IPS-NIHi7 (cell line): ENCODE results near the gene COL5A1.

Experiments used
- DNase-seq: peaks from one replicate; pipeline ENCODE4 v3.0.0; 2012; ENCODE audit warnings: mixed read lengths; ENCODE audit errors: extremely low spot score

COL5A1 gene

DNA sequence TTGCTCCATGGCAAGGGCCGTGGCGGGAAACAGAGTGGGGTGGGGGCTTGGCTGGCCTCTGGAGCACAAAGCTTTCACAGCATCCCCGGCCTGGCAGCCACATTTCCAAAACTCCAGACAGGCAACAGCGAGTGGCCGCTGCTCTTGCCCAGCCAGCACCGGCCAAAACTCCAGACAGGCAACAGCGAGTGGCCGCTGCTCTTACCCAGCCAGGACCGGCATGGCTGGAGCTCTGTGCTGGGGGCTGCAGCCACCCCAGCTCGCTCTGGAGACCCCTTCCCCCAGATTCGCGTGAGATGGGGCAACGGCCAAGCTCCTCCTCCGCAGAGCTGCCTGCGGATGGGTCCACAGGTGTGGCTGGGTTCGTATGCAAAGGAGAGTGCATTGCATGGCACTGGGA lies 98.5 kb downstream of the COL5A1 start:
- no peak for DNase-seq

DNA sequence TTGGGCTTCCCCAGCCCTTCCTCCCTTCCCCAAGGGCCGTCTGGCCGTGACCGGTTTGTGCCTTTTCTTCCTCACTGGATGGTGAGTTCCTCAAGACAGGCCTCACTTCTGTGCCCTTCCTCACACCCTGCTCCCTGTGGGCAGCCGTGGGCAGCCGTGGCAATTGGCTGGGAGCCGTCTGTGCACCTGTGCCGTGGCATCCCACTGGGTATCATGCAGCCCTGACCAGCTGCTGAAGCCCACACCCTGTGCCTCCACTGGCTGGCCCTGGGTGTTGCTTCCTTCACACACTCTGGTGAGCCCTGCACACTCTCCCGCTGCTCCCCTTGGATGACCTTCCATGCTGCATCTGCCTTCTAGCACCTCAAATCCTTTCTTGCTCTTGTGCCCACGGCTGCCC lies 100.2 kb downstream of the COL5A1 start:
- no peak for DNase-seq

DNA sequence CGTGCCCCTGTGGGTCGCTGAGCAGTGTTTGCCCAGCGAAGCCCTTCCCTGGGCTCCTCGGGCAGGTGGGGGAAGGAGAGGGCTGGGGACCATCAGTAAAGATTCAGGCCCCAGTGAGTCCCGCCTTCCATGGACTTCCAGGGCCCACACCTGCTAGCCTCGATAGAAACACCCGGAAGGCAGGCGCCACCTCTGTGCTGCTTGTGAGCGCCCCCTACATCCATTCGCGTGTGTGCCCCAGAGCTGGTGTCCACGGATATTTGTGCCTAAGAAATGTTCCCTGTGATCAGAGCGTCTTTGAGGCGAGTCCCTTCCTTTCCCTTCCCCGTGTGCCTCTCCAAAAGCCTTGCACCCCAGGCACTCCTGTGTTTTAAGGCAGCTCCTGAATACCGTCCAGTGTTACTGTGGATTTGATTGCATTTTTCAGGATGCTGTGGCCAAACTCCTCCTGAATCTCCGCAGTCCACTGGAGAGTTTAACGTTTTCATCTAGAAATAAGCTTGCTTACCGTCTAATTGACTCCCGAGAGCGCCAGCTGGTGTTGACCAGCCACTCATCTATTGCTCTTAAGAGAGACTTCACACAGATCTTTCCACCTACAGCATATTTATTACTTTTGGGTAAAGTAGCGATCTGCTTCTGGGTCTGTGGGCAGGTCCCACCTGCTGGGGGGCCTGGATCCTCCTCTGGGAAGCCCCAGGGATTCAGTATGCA lies 101.4 kb downstream of the COL5A1 start:
- peak; percentile 55 for DNase-seq

DNA sequence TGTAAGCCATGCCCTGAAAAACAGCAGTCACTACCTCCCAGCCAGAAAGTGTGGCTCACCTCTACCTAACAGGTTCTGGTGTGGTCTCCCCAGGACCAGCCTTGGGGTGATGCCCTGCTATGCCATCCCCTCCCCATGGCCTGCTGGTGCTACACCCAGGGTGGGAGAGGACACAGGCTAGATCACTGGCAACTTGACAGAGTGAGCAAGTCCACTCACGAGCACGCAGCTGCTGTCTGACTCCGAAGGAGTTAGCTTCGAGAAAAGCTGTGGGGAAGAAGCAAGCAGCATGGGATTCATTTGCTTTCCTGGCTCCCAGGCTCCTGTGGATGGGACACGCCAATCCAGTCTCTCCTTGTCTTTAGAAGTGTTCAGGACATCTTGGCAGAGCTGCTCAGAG lies 102.2 kb downstream of the COL5A1 start:
- no peak for DNase-seq

DNA sequence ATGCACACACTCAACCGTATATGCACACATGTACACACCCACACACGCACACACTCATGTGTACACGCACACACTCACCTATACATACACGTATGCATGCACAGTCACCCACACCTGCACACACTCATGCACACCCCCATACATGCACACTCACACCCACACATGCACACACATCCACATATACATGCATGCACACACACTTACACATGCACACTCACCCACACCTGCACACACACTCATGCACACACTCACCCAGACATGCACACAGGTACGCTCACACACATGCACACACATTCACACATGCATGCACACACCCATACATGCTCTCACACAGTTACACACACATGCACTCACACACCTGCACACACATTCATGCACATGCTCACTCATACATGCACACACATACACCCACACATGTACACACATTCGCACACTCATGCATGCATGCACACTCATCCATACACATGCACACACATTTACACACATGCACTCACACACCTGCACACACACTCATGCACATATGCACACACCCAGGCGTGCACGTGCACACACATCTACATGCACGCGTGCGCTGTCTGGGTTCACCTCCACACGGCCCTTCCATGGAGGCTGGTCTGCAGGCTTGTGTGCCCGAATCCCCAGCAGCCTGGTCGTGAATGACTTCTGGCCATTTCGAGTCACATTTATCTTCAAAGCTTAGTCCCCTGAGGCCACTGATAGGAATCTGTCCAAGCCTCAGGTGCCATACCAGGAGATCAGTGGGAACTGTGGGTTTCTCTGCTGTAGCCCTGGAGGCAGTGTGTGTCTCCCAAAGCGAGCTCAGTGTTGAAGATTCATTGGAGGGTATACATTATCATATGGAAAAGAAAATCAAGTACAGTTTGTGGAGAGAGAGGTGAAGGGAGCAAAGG lies 103.0 kb downstream of the COL5A1 start:
- DNase-seq = no peak

DNA sequence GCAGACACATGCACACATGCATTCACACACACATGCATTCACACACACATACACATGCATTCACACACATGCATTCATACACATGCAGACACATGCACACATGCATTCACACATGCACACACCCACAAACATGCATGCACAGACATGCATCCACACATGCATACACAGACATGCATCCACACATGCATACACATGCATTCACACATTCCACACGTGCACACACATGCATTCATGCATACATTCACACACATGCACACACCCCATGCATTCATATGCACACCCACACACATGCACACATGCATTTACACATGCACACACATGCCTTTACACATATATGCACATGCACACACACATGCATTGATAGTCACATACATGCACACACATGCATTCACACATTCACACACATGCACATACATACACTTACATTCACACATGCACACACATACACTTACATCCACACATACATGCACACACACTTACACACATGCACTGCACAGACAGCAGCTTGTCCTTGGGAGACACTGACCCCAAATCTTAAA lies 106.4 kb downstream of the COL5A1 start:
- no peak for DNase-seq

DNA sequence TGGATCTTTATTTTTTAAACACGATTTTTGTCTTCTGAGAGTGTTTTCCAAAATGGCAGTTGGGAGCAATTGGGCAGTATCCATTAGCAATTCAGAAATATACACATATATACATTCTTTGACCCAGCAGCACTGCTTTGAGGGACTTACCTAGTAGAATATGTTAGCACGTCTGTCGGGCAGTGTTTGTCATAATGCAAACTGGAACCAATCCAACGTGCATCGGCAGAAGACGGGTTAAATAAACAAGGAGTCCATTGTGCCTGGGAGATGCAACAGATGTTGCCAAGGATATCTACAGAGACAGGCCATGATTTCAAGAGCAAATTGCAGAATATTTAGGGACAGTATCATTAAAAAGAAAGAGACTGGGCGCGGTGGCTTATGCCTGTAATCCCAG lies 107.0 kb downstream of the COL5A1 start:
- no peak for DNase-seq

DNA sequence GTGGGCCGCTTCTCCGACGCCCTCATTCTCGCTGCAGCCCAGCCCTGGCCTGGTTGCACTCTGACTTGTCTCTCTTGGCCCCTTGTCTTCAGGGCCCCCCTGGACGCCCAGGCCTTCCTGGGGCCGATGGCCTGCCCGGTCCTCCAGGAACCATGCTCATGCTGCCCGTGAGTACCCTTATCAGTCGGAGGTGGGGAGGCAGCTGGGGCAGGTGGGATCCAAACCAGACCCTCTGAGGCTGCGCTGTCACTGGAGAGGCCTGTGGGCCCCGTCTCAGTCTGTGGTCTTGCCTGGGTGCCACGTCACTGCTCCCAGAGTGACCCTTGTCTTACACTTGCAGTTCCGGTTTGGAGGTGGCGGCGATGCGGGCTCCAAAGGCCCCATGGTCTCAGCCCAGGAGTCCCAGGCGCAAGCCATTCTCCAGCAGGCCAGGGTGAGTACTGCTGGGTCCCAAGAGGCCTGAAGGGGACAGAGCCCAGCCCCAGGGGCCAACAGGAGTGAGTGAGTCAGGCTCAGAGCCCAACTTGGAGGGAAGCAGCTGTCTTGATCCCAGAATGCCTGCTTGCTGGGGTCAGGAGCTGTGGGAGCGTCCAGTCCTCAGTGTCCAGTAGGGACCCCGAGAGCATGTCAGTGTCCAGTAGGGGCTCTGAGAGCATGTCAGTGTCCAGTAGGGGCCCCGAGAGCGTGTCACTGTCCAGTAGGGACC lies 109.0 kb downstream of the COL5A1 start:
- no peak for DNase-seq

DNA sequence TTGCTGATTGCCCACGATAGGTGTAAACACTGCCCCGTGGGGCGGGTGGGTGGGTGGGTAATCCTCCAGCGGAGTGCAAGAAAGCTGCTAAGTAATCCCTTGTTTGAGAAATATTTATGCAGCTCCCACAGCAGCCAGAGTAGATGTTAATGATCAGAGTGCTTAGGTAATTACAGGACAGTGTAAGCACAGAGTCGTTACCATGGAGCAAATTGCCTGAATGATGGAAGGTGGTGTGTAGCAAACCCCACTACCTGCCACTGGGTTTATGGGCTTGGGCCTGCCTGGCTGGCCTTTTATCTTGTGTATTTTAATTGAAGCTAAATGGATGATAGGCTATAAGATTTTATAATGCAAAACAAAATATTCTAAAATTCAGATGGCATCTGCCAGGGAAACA lies 110.0 kb downstream of the COL5A1 start:
- DNase-seq = no peak

DNA sequence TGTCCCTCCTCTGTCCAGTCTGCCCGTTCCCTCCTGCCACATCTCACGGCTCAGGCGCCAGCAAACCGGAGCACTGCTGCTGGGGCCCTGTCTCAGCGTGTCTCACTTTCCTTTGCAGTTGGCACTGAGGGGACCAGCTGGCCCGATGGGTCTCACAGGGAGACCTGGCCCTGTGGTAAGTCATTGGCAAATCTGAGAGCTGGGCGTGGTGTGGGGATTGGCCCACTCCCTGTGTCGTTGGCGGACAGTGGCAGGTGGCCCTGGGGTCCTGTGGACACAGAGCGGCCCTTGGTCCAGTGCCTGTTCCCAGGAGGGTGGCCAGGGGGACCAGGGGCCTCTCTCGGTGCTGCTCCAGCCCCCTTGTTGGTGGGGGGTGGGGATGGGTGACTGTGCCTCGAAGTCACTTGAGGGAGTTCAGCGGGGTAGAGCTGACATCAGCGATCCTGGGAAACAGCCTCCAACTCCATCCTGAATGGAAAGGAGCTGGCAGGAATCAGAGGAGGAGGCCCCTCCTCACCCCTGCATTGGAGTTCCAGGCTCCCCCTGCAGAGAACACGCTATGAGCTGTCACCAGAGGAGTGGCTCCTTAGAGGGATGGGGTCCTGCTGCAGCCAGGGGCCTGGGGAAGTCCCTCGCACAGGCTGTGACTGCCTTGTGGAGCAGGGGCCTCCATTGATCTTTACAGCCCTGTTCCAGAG lies 111.0 kb downstream of the COL5A1 start:
- DNase-seq = no peak

DNA sequence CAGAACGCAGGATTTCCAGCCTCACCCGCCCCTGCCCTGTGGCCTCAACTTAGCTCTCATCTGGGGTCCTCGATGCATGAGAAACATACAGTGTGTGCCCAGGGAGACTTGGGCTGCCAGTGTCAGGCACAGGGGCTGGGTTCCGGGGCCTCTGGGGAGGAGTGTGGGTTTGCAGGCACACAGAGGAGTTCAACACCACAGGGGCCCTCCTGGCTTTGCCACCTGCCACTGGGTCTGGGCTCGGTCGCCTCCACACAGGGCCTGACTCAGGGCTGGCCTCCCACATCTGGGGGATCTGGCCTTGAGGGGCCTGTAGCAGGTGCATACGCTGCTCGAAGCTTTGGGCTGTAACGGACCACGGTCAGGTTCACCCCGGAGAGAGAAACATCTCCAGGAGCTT lies 111.6 kb downstream of the COL5A1 start:
- DNase-seq = no peak

DNA sequence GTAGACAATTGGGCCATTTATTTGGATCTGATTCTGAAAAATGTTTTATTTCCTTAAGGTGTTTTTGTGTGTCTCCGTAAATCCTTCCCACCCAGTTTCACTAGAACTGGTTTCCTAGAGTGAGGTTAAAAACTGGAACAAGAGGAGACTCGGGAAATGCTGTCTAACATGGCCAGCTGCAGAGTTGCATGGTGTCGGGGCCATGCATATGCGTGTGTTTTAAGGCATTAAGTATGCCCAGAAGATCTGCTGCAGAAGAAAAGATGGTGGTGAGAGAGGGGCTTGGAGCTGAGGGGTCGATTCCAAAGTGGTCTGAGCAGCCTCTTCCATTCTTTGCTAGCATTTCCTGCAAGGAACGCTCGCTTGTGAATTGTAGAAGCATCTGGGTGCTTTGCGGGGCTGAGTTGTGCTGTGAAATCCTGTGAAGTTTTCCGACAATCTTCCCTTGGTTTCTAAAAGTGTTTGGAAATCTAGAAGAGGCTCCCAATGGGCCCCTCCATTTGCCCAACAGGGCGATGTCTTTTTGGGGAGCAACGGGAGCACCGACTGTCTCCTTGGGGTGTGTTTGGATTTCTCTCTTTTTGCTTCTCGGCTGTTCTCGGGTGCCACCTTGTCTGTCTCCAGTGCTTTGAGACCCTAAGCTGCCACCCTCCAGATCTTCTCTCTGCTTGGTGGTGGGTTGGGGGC lies 113.8 kb downstream of the COL5A1 start:
- DNase-seq = no peak

DNA sequence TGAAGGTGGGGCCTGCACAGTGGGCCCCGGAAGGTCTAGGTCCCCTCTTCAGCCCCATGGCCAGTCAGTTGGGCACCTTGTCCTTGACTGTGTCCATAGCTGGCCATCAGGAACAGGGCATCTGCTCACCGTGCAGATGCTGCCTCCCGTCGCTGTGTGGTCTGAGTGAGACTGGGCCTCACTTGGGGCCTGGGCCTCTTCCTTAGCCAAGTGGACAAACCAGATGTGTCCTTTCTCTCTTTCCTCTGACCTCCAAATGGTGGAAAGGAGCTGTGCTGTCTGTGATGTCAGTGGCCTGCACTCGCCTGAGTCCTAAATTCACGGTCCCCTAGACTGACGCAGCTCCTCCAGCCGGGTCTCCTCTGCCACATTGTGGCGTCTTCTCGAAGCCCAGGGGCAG lies 114.5 kb downstream of the COL5A1 start:
- no peak for DNase-seq

DNA sequence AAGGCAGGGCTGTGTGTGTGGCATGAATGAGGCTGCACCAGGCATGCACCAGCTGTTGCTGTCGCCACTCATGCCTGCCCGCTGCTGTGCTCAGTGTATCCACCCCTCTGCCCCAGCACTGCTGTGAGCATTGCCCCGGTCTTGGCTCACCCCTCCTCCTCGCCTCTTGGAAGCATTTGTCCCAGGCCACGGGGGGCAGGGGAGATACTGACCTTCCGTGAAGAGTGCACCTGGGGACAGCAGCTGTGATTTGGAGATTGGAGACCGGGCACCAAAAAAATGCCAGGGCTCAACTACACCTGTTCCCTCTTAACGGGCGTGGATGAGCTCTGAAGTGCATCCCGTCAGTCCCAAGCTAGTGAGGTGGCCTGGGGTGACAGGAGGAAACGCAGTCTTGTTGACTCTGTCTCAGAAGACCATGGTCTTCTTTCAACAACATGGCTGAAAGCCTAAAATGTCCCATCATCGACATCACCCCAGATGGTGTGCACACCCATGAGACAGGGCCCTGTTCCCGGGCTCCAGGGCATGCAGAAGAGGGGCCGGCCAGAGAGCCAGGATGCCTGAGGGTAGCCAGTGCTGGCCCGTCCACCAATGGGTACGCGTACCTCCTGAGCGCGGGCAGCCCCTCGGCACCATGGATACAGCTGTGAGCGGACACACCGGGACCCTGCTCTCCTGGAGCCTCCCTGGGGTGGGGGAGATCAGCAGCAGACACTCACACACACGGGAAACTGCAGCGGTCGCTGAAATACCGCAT lies 115.8 kb downstream of the COL5A1 start:
- DNase-seq = no peak

DNA sequence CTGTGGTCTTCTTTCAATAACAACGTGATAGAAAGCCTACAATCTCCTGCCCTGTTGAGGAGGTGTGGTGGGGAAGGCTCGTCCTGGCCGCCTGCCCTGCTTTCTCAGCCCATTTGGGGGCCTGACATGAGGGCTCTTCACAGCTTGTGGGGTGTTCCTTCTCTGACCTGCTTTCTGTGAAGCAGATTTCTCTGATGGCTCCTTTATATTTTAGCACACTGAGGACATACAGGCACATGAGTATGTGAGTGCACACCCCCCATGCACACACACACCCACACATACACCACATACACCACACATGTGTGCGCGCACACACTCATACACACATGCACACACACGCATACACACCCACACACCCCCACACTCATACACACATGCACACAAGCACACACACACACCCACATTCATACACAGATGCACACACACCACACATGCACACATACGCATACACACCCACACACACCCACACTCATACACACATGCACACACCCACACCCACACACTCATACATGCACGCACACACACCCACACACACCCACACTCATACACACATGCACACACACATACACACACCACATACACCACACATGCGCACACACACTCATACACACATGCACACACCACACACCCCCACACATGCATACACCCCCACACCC lies 117.5 kb downstream of the COL5A1 start:
- DNase-seq = no peak

DNA sequence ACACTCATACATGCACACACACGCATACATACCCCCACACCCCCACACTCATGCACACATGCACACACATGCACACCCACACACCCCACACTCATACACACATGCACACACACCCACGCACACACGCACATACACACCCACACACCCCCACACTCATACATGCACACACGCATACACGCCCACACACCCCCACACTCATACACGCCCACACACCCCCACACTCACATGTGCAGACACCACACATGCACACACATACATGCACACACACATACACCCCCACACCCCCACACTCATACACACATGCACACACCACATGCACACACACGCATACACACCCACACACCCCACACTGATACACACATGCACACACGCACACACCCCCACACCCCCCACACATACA lies 118.3 kb downstream of the COL5A1 start:
- DNase-seq = no peak

DNA sequence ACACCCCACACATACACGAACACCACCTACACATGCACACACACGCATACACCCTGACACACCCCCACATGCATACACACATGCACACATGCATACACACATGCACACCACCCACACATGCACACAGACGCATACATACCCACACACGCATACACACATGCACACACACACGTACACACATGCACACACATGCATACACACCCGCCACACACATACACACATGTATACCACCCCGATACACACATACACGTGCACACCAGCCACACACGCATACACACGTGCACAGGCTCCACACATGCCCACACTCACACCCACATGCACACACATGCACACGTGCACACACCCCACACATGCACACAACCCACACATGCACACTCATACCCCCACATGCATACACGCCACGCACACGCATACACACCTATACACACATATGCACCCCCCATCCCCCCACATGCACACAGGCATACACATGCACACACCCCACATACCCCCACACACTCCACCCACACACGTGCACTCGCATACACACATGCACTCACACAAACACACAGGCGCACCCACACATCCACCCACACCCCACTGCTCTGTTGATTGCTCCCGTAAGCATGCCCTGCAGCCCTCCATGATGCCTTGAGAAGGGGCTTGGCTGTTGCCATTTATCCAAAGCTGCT lies 119.3 kb downstream of the COL5A1 start:
- DNase-seq = no peak

DNA sequence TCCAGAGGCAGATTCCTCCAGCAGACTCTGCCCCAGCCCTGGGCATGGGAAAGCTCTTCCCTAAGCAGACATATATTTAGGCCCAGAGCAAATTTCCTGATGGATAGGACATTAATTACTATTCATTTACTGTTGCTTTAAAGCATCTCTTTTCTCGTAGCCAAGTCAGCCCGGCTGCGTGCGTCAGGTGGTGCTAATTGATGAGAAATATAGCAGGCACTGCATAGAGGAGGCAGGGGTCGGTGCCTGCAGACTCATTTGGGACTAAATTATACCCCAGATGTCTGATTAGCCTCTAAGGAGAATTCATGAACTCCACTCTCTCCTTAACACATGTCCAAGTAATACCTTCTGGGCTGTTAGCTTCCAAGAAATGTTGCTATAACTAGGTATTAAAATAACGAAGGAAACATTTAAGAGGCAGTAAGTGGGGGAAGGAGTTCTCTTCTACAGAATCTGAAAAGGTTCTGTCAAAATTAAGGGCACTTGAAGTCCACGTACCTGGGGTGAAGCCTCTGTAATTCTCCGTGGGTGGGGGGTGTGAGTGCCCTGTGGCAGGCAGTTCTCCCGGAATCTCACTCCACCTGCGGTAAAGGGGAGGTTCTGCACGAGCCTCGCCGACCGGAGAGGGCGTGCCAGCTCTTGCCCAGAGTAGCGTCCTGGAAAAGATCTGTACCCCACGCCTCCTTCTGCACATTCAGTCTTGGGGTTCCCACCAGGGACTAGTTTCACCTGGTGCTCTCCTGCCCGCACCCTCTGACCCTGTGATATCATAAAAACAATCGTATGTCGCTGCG lies 123.1 kb downstream of the COL5A1 start:
- no peak for DNase-seq
